GM19099 (cell line): ENCODE measurements around the gene COL19A1.

ENCODE experiments used
- POLR2A ChIP-seq: IDR thresholded peaks from 3 replicates; pipeline ENCODE4 v1.6.1; 2011; ENCODE audit warnings: low read depth; ENCODE audit not compliant: insufficient read length; ENCODE audit errors: extremely low read depth

COL19A1 gene

DNA sequence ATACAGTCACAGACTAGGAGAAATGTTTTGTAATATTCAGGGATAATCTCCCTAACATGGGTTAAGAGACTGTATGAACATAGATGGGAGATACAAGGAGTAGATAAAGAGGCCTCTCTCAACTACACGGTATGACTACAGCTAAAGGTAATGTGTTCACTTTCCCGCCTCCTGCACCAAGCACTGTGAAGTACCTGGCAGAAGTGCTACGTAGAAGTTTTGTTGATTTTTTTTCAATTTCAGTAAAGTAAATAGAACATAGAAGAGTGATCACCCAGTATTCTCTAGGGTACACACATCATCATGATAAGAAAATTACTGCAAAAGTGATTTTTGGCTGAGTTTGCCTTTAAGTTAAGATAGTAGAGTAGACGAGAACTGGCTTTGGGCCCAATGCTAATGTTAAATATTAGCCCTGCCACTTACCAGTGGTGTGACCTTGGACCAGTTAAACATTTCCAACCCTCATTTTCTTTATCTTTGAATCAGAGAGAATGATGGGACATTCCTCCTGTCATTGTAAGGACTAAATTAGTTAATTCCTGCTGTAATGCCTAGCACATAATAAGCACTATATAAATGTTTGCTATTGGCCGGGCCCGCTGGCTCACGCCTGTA is 253.0 kb downstream of the COL19A1 start:
- no peak for TF ChIP-seq POLR2A

DNA sequence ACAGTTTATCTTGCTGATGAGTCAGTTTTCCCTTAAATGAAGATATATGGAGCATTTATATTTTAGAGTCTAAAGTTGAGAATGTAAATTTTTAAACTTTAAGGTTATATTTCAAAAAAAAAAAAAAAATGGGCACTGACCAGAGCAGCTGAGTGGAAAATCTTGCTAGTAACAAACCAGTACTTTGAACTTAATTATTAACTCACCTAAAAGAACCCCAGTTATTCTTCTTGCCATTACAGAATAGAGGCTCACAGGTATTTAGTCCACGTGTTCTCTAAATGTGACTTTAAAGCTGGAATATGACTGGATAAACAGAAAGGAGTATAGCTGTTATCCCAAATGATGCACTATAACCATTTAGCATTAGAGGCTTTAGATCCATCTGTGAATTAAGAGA is 258.1 kb downstream of the COL19A1 start:
- no peak for TF ChIP-seq POLR2A

DNA sequence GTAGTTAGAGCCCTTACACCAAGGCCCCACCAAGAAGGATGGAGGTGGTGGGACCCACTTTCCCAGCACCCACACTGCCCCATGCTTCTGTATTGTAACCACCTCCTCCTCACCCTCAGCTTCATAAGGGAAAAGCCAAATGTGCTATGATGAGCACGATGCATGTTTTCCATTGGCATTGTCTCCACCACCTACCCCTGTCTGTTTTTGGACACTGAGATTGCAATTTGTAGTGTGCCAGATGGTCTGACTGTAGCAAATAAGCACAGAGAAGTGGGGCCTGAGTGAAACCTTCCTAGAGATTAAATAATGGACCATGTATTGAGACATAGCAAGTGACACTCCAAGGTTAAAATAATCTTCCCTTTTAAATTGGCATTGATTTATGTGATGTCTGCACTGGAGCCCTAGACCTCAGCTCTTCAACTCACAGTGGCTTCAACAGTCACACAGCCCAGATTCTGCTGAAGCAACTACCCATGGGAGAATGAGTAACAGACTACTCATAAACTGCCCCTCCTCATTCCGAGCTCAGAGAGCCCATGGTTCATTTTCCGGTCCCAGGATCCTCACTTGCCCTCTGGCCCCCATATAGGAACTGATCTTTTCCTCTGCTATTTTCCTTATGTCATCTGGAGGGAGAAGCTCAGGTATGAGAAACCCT is 258.7 kb downstream of the COL19A1 start:
- no peak for TF ChIP-seq POLR2A

DNA sequence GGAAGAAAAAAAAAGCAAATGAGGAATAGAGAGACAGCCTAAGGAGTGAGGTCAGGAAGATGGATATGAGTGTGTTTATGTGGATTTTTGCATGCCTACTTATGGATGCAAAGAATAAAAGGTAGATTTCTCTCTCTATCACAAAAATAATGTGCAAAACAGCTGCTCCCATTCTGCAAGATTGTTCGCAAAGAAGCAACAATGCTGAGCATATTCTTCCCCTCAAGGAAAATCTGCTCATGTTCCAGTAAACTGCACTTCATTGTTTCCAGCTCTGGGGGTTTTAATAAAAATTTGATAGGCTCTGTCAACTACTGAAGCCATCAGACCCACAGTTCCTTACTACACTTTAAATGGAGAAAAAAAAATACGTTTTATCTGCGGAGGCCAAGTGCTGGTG is 259.2 kb downstream of the COL19A1 start:
- TF ChIP-seq POLR2A = no peak

DNA sequence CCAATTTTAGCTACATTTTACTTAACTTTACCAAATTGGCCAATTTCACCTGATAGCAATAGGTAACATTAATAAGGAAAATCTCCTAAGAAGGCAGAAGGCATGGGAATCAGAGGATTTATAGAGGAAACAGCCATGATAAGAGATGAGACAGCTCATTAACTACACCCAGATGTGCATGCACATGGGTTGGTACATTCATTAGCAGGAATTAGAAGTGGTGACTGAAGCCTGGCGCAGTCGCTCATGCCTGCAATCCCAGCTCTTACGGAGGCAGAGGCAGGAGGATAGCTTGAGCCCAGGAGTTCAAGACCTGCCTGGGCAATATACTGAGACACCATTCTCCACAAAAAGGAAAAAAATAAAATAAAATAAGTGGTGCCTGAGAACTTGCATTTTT is 263.0 kb downstream of the COL19A1 start:
- TF ChIP-seq POLR2A = no peak

DNA sequence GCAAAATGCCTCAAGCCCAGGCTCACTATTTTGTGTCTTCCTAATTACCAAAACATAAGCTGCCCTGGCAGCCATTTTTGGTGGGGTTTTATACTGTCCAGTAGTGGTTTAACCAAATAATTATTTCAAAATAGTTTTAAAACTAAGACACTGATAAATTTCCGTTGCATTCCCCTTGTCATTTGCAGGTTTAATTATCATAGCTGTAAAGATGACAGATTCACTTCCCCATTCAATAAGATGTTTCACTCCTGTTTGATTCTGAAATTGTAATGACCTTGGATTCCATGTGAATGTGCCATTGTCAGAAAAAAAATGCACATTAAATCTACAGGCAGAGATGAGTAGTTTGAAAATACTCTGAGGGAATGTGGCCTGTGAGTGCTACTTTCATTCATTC is 264.5 kb downstream of the COL19A1 start:
- no peak for TF ChIP-seq POLR2A

DNA sequence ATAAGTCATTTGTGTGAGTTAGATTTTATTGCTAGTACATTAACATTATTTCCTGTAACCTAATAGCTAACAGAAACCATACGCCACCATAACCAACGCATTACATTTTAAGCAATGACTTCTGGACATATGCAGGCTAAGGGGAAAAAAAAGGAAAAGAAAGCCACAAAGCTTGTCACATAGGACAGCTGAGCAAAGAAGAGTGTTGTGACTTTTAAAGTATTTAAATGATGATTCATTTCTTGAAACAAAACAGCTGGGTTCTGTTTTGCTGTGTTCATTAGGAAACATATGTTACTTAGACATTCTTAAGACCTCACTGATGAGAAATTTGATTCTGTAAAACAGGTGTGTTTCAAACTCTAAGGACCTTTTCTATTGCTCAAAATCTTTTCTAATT is 265.2 kb downstream of the COL19A1 start:
- no peak for TF ChIP-seq POLR2A

DNA sequence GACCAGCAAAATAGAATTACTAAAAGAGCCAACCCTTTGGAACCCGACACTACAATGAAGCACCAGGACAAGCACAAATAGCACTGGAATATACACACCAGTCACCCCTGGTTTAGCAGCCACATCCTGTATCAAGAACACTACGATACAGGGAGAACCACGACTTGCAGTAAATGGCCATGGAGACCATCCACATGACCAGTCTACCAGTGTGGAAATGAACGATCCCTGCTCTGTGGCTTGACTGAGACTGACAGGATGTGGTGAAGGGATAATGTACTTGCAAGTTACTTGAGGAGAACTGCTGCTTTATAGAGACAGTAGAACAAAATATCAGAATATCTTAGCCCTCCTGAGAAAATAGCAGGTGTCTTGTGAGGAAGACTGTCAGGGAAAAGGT is 266.9 kb downstream of the COL19A1 start:
- TF ChIP-seq POLR2A = no peak

DNA sequence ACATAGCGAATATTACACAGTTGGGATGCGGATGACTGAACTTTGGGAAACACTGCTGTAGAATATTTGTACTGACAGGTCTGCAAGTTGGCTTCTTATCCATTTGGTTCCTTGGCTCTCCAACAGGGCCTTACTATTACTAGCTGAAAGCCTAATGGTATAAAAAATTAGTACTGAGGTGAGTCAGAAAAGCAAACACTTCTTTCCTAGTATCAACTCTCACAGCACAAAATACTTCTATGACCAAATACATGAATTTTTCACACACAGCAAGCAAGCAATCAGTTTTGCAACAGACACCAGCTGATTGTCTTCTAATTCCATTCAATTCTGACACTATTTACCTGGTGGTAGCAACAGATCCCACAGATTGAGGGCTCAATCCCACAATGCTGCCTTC is 268.2 kb downstream of the COL19A1 start:
- no peak for TF ChIP-seq POLR2A

DNA sequence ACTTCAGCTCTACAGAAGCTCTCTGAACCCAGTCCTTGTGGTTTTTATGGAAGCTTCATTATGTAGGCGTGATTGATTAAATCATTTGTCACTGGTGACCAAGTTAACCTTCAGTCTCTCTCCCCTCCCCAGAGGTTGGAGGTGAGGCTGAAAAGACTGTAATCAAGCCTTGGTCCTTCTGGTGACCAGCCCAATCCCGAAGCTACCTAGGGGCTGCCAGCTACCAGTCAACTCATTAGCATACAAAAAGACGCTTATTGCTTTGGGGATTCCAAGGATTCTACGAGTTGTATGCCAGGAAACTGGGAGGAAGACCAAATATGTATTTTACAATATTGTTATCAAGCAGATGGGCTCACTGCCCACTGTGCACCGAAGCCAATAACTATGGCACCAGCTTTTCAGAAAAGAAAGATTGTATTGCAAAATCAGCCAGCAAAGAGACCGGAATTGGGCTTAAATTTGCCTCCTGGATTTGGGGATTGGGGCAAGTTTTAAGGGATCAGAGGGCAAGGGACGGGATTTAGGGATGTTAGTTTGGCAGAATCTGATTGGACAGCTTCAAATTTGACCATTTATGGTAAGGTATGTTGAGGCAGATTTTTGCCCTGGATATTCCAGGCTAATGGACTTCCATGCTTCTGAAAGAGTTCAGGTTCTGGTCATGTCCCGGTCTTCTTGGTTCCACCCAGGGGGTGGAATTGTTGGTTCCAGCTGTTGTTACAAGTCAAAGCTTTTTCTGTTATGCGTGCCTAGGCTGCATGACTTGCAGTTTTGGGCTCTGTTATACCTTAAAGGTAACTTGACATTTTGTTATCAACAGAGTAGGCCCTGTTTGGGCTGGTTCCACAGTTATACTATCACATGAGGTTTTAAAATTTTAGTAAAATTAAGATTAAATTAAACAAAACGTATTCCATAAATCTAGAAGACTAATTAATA is 269.1 kb downstream of the COL19A1 start:
- TF ChIP-seq POLR2A = no peak

DNA sequence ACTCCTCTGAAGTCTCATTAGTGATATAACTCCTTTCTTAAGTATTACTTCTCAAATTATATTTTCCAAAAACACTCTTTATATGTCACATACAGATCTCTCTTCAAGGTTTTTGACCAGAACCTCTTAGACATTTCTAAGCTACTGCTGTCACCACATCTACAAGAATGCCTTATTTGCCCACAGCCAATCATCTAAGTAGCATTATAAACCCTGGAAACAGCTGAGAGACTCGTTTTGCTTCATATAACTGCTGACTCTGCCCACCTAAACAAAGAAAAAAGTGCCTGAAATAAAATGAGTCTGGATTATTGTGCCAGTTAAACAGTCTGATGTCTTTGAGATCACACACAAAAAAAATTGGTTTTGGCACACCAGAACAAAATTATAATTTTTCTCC is 270.6 kb downstream of the COL19A1 start:
- no peak for TF ChIP-seq POLR2A

DNA sequence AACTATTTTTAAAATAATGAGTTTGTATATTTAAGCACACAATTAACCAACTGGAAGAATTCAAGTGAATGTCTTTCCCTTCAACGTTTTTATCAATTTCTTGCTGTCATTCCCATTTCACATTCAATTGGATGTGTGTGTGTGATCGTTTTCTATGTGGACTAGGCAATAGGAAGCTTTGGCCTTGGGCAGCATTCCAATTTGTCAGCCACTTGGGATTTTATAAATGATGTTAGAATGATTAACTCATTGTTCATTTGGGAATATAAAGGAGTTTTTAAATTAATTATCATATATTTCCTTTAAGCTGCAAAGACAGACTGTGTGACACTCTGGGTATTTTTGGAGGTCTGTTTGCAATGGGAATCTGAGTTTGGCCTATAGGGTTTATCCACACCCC is 274.1 kb downstream of the COL19A1 start:
- TF ChIP-seq POLR2A = no peak

DNA sequence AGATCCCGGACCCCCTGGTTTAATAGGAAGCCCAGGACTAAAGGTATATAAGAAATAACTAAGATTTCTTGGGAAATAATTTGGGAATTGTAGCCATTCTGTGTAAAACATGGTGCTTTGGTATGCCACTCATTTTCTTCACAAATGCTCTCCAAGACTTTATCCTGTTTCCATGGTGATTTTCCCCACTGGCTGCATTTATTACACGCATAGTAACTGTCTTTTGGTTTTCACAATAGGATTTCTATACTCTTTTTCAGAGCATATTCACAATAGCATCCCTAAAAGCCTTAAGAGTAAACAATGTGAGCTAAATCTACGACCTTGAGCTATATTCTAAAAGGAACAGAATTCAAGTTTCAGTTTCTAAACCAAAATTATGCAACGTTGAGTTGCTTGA is 275.7 kb downstream of the COL19A1 start:
- no peak for TF ChIP-seq POLR2A

DNA sequence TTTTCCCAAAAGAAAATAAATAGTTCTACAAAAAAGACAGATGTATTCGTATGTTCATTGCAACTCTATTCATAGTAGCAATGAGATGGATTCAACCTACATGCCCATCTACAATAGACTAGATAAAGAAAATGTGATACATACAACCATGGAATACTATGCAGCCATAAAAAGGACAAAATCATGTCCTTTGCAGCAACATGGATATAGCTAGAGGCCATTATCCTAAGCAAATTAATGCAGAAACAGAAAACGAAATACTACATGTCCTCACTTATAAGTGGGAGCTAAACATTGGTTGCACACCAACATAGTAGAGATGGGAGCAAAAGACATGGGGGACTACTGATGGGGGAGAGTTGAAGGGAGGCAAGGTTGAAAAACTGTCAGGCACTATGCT is 278.8 kb downstream of the COL19A1 start:
- no peak for TF ChIP-seq POLR2A

DNA sequence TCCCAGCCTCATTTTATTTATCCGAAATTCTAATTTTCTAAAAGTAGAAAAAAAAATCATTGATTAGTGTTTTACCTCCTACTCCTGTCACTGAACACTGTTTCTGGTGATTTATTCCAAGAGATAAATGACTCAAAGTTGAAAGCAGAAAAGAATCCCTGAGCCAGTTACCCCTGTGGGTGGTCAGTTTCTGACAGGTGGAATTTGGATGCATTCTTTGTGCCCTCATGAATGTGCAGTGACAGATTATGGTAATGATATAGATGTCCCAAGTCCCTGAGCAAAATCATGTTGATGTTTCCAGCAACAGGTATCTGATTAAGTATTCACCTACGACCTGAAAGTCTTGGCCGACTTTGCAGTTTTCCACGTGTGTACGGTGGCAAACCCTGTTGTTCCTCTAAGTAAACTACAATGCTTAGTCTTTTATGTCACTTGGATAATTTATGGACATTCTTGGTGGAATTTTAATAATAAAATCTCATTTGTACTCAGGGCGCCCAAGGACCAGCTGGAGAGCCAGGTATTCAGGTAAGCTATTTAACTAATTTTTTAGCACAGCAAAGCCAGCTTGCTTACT is 282.9 kb downstream of the COL19A1 start:
- no peak for TF ChIP-seq POLR2A

DNA sequence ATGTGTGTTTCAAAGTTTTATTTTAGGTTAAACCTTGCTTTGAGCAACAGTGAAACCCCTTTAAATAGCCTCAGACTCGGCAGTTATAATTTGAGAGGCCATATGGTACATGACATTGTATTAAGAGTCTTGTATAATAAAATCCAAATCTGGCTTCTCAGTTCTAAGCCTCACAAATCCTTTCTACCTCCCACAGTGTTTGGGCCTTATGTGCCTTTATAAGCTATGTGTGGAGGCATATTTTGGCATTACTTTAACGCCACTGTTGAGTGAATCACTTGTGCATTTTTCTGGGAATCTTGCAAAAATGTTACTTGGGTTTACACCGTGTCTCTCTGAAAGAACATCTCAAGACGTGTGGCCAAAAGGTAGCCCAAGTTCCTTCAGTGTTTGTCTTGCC is 284.2 kb downstream of the COL19A1 start:
- TF ChIP-seq POLR2A = no peak

DNA sequence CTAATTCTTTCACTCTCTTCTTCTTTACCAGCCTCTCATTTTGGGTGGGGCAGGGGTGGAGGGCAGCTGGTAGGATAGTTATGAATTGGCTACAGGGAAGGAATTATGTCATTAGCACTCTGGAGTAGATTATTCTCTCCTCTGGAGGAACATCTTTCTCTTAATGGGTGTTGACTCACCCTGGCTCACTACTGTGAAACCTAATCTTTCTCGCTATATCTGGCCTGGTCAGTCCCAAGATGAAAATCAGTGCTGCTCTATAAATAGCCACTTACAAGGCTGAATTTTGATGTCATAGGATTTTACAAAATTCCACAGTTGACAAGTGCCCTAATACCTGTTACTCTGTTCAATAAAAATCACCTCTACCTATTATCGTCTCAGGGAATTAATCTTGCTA is 285.3 kb downstream of the COL19A1 start:
- no peak for TF ChIP-seq POLR2A
